ENCODE results near the gene MMD.
"Not testable (repeated sequence)": the region's sequence is repeated elsewhere in the genome, so short reads cannot be mapped to it uniquely, and the experiment has no call there.

MMD gene

GRCh38 chr17:55390364-55390977 lies 31.2 kb downstream of the MMD start:
- no peak for FAIRE-seq

DNA sequence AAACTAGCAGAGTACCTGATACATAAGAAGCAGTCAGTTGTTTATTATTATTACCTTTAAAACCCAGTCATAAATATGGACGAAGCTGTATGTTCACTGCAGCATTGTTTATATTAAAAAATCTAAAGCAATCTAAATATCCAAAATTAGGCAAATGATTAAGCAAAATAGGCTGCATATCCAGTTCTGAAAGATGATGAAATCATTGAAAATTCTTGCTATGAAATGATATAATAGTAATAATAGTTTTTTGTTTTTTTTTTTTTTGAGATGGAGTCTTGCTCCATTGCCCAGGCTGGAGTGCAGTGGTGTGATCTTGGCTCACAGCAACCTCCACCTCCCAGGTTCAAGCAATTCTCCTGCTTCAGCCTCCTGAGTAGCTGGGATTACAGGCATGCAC lies 31.9 kb downstream of the MMD start:
- FAIRE-seq = not testable (repeated sequence)

DNA sequence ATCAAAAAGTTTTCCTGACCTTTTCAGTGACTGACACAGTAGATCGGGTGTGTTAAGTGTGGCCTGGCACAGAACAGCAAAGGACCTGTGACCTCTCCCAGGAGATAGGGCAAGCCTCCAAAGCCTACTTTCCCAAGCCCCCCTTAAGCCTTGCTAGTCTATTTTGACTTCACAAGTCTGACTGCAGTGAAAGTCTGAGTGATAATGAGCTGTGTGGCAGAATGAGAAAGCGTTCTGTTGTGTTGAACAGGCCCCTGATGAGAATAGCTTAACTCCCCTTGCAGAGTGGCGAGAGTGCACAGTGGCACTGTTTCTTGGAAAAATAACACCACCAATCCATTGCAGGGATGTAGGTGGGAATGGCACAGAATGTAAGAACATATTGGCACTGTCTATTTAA lies 32.8 kb downstream of the MMD start:
- no peak for FAIRE-seq

DNA sequence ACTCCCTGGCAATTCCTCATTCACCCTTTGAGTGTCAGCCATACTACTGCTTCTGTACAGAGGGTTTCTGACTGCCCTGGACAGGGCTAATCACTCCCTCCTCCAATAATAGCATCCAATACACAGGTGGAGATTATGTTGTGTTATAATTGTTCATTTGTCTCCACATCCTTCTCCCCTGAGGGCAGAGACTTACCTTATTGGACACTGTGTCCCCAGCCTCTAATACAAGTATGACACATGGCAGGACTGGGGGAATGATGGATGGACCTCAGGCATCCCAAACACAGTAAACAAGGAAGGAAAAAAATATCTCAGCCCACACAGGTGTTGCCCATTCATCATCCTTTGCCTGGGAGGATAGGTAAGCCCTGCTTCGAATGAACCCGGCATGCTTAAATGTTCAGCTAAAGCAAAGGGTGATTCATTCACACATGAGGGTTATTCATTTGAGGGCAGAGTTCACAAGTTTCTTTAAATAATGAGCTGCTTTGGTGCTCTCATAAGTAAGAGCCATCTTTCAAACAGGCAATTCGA lies 34.8 kb downstream of the MMD start:
- no peak for FAIRE-seq

GRCh38 chr17:55384643-55385232 lies 36.9 kb downstream of the MMD start:
- FAIRE-seq = no peak

DNA sequence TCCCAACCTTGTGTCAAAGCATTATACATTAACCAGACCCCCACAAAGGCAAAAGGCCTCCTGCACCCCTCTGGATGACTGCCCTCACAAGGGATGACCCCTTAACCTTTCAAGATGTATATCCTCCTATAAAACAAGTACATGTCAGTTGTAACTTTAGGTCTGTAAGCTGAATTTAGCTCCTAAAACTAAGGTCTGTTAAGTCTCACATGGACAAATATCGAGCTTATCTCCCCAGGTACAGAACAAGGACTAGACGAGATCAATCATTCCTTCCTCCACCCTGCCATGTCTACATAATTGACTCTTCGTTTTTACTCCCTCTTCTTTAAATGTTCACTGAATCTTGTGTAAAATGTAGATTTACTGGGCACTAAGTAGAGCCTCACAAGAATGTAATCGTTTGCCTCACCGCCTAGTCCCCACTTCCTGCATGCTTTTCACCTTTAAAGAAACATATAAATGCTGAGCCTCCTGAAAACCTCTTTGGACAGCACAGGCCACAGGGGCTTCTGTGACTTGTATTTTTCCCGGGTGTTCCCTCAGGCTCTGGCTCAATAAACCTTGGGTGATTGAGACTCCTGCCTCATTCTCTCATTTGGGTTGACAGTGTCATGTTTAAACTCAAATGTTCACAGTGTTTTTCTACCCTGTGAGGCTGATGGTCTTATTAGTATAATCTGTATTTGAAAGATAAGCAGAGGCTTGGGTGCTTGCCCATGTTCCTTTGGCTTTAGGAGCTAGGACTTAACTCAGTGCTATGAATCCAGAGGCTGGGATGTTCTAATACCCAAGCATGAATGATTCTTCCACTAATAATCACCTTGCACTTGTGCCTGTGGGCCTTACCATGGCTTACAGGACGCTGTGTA lies 37.6 kb downstream of the MMD start:
- FAIRE-seq = no peak

- no peak for FAIRE-seq
Measured at GRCh38 chr17:55381017-55381770, 40.4 kb downstream of the MMD start.

- FAIRE-seq = no peak
Measured at GRCh38 chr17:55377671-55378275, 43.9 kb downstream of the MMD start.

DNA sequence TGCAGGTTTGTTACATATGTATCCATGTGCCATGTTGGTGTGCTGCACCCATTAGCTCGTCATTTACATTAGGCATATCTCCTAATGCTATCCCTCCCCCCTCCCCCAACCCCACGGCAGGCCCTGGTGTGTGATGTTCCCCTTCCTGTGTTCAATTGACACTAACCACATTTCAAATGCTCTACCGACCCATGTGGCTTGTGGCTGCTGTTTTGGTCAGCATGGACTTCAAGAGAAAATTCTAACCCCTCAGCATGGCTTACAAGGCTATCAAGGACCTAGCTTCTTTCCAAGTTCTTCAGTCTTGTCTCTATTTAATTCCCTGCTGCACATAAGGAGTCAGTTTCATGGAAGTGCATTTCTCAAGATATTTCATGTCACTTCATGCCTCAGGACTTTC lies 52.9 kb downstream of the MMD start:
- no peak for FAIRE-seq

DNA sequence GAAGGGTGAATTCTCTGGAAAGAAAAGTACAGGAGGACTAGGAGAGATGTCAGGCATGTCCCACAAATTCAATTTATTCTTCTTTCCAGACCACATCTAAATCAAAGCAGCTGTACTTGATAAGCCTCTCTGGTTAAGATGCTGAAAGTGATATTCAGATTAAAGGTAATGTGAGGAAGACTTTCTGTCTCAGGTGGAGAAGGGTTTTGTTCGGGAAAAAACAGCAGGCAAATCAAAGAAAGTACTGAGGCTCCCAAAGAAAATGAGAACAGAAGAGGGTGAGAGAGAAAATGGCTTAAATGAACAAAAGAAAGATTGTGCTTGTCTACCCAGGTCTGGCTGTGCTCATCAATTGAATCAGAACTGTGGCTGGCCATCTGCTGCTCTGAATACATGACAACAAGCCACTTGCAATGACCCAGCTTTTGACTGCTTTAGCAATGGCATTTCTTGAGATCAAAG lies 55.6 kb downstream of the MMD start:
- FAIRE-seq = no peak

DNA sequence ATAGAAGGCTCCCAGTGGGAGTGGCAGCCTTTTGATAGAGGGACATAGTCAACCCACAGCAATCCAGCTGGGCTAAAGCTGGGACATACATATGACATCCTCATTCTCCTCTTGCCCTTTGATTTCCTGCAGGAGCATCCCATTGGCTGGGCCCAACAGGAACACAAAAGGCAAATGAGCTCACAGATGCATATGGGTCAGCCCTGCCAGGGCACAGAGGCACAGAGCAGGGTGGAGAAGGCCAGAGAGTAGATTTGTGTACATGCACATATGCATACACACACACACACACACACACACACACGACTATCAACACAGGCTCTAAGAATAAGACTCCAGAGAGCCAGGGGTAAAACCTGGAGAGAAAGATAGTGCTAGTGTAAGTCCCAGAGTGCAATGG lies 58.6 kb downstream of the MMD start:
- FAIRE-seq = no peak

GRCh38 chr17:55360971-55361370 lies 60.7 kb downstream of the MMD start:
- no peak for FAIRE-seq

DNA sequence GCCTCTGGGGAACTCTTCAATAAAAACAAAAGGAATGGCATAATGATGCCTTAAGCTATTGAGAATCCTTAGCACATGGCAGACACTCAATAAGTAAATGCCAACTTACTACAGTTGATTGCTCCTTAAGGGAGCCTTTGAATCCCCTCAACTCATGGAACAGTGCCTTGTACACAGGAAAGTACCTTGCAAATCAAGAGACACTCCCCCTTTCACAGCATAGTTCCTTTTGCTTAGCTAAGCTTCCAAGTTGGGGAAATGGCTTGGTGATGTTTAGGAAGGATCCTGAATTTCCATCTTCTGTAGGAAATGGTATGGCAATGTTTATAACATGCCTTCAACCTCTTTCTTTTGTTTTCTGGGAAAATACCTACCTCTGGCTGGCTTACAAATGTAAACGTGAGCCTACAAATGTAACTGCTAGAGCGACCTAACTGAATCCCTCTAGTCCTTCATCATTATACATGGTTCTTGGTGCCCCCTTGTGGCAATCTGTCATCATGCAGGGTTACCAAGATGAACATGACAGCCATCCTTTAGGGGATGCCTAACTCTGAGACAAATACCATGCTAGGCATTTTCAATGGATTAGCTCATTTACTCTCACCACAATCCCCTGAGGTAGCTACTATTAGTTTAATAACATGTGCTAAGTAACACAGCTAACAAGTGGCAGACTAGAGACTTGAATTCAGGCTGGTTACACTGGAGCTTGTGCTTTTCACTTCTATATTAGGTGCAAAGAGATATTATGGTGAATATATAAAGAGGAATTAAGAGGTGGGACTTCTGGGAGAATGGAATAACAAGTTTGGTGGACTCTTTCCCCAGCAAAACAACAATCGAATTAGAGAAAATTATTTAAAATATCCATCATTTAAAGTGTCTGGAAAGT lies 65.0 kb downstream of the MMD start:
- no peak for FAIRE-seq

GRCh38 chr17:55354941-55355340 lies 66.7 kb downstream of the MMD start:
- no peak for FAIRE-seq

DNA sequence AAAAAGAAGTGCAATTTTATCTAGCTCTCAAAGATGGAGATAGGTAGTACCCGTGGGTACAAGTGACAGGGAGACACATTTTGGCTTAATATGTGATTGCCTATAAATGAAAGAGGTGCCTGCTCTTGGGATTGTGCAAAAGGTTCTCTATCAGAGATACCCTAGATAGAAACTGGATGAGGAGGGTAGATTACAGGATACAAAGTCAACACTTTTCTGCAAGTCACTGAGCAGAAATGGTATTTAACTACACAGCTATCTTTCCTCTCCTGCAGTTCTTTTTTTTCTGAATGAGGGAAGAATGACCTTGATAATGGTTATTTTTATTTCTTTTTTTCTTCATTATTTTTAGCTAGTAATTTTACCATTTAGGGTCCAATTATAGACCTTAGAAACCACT lies 67.6 kb downstream of the MMD start:
- no peak for FAIRE-seq

GRCh38 chr17:55351226-55351625 lies 70.4 kb downstream of the MMD start:
- no peak for FAIRE-seq

GRCh38 chr17:55350825-55351205 lies 70.8 kb downstream of the MMD start:
- FAIRE-seq = no peak

DNA sequence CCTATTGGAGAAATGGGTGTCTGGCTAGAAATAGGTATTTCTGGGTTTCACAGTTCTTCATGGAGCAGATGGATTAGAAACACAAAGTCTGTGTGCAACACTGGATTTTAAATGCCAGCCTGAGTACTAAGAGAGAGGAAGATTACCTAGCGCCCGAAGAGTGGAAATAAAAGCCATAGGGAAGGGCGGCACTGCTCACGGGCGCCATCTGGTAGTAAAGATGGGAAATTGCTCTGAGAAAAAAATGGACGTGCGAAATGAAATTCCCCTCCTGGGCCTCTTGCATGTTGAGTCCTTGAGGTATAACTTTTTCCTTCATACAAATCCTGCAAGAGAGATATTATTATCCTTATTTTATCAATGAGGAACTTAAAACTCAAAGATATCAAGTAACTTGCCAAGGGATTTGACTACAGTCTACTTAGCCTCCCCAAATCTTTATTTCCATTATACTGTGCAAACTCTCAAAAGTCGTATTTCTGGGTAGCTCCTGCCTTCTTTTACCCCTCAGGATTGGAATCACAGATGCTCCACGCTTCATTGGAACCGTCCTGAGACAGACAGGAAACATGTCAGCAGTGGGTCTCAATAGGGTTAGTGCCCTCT lies 72.8 kb downstream of the MMD start:
- FAIRE-seq = peak; percentile 10

GRCh38 chr17:55347341-55347740 lies 74.3 kb downstream of the MMD start:
- FAIRE-seq = no peak

- no peak for FAIRE-seq
Measured at GRCh38 chr17:55346658-55347057, 75.0 kb downstream of the MMD start.

DNA sequence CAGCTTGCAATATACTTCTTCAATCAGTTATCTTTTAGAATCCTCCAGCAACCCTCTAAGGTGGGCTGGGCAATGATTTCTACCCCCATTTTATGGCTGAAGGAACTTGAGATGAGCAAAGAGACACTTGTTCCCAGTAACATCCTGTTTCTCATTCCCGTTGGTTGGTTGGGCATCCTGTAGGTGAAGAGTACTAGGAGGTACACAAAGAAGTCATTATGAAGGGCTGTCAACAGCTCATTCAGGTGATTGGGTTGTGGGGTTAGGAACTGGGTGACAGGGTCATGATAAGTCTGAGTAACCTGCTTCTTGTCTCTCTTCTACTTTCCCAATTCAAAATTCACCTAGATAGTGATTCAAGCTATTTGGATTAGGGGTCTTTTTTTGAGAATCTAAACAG lies 76.5 kb downstream of the MMD start:
- no peak for FAIRE-seq
